CD4-positive, CD25-positive, alpha-beta regulatory T cell (primary cell): ENCODE measurements around the gene CHTF18. TPM values are rescaled to one million over a fixed set of nuclear protein-coding genes. Genes with fewer than 3 reads are reported as not detected.

Experiments
- ATAC-seq, 2 donors: fragments of 150-1000 bp; cut with Tn5 transposase; one replicate each; pipeline ENCODE4 v1.10.0; 2021; ENCODE audit warnings: low read depth in 2 of 2, moderate number of reproducible peaks in 2 of 2, moderate library complexity in 1 of 2
- DNase-seq, 3 donors: peaks; one replicate each; pipeline versions ENCODE4 v3.0.0 to v3.0.0-alpha.2; 2012 to 2022; ENCODE audit warnings: mixed read lengths in 1 of 3
- H3K27ac ChIP-seq: one replicate; pipeline ENCODE4 v1.7.0; 2013; ENCODE audit warnings: mild to moderate bottlenecking, low read length; ENCODE audit not compliant: insufficient read depth, poor library complexity, severe bottlenecking
- H3K27me3 ChIP-seq: one replicate; pipeline ENCODE4 v1.7.0; 2013; ENCODE audit warnings: low read length; ENCODE audit not compliant: control insufficient read depth, insufficient read depth
- H3K36me3 ChIP-seq: one replicate; pipeline ENCODE4 v1.7.0; 2013; ENCODE audit warnings: mild to moderate bottlenecking, low read length, moderate library complexity; ENCODE audit not compliant: control insufficient read depth, insufficient read depth
- H3K4me1 ChIP-seq: 2 replicates; pipeline ENCODE4 v1.7.0; 2013; ENCODE audit warnings: mild to moderate bottlenecking, low read length; ENCODE audit not compliant: insufficient read depth, control insufficient read depth, poor library complexity, severe bottlenecking
- H3K4me3 ChIP-seq: one replicate; pipeline ENCODE4 v1.7.0; 2013; ENCODE audit warnings: low read depth, mild to moderate bottlenecking, low read length, moderate library complexity
- H3K9me3 ChIP-seq, 2 experiments: 1 replicate in 1 of 2; 2 replicates in 1 of 2; pipeline ENCODE4 v1.7.0; 2013; ENCODE audit warnings: low read length in 2 of 2, mild to moderate bottlenecking in 1 of 2, moderate library complexity in 1 of 2; ENCODE audit not compliant: control insufficient read depth in 2 of 2
- H3K27ac Mint-ChIP-seq, 3 donors: one replicate each; pipeline ENCODE4 v1.8.0; 2020 to 2022; ENCODE audit warnings: mild to moderate bottlenecking in 3 of 3, mixed read lengths in 3 of 3, moderate library complexity in 2 of 3
- H3K27me3 Mint-ChIP-seq: one replicate; pipeline ENCODE4 v1.8.0; 2022; ENCODE audit warnings: mild to moderate bottlenecking, mixed read lengths
- H3K36me3 Mint-ChIP-seq: one replicate; pipeline ENCODE4 v1.8.0; 2020; ENCODE audit warnings: mixed read lengths
- H3K4me1 Mint-ChIP-seq, 4 donors: one replicate each; pipeline ENCODE4 v1.8.0; 2020 to 2022; ENCODE audit warnings: mixed read lengths in 4 of 4, mild to moderate bottlenecking in 1 of 4
- H3K4me3 Mint-ChIP-seq, 4 donors: one replicate each; pipeline ENCODE4 v1.8.0; 2020 to 2022; ENCODE audit warnings: mild to moderate bottlenecking in 4 of 4, mixed read lengths in 4 of 4, moderate library complexity in 3 of 4
- H3K9me3 Mint-ChIP-seq, 7 donors: one replicate each; pipeline ENCODE4 v1.8.0; 2020 to 2022; ENCODE audit warnings: mixed read lengths in 7 of 7, mild to moderate bottlenecking in 3 of 7, moderate library complexity in 2 of 7
- polyA plus RNA-seq, 4 donors: library from polyadenylated mRNA; unstranded; fragments of 300-500 nt; fragmentation: Illumina TruSeq; gene quantifications; one replicate each; pipeline ENCODE4 v1.2.3, GENCODE V29; 2021
- total RNA-seq: library from RNA; stranded (reverse); gene quantifications from one replicate; pipeline ENCODE4 v1.2.3, GENCODE V29; 2022

CHTF18 gene
- total and polyA plus RNA-seq, 5 donors from 2014 or later = 1.1 to 28.8 (median 3.1) TPM

- Mint-ChIP-seq H3K27me3 (no peaks in the 10 kb centered on the region), H3K36me3 (no peaks in the 10 kb centered on the region), H3K4me1 (peaks cover 0 to 11% (median 0%) of the 10 kb centered on the region in 4 donors), H3K4me3 (no peak overlapping the region), H3K27ac (no peak overlapping the region), H3K9me3 (peaks cover 0 to 2% (median 0%) of the 10 kb centered on the region in 7 donors)
- Histone ChIP-seq H3K27me3 (no peaks in the 10 kb centered on the region), H3K36me3 (no peaks in the 10 kb centered on the region), H3K27ac (no peak overlapping the region), H3K9me3 (no peaks in the 10 kb centered on the region), H3K4me3 (no peak overlapping the region), H3K4me1 (peaks cover 16% of the 10 kb centered on the region)
- DNase-seq (no peak), ATAC-seq (no peak)
Observed at GRCh38 chr16:743794-744500, 44.5 kb upstream of the CHTF18 start.

DNA sequence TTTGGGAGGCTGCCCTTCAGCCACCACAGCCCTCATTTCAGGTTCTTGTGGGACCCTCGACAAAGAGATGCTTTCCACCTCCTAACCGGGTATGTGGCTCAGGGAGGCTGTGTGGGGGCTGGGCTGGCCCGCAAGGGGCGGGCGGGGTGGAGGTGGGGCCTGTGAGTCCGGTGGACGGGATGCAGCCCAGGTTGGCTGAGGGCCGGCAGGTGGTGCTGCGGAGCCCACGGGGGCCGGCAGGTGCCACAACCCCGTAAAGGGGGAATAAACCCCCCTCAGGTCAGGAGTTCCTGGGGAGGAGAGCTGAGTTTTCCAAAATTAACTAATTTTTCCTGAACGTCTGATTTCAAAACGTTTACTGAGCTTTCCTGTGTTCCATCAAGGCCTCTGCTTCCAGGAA, 42.7 kb upstream of the CHTF18 start:
- Mint-ChIP-seq H3K36me3 (no peaks in the 10 kb centered on the region), H3K4me1 (peaks cover 0 to 3% (median 0%) of the 10 kb centered on the region in 4 donors), H3K9me3 (peaks cover 0 to 2% (median 0%) of the 10 kb centered on the region in 7 donors), H3K27me3 (no peaks in the 10 kb centered on the region), H3K4me3 (no peak overlapping the region), H3K27ac (no peak overlapping the region)
- ATAC-seq (no peak), DNase-seq (no peak)
- Histone ChIP-seq H3K4me3 (no peak overlapping the region), H3K36me3 (no peaks in the 10 kb centered on the region), H3K9me3 (no peaks in the 10 kb centered on the region), H3K27me3 (no peaks in the 10 kb centered on the region), H3K27ac (no peak overlapping the region), H3K4me1 (peaks cover 5% of the 10 kb centered on the region)

GRCh38 chr16:746637-747036, 41.8 kb upstream of the CHTF18 start:
- H3K4me1 Mint-ChIP-seq = no peaks in the 10 kb centered on the region
- H3K9me3 ChIP-seq = no peaks in the 10 kb centered on the region
- H3K4me3 ChIP-seq = no peak overlapping the region
- H3K4me3 Mint-ChIP-seq = no peak overlapping the region
- H3K27me3 Mint-ChIP-seq = no peaks in the 10 kb centered on the region
- H3K9me3 Mint-ChIP-seq = peaks cover 0 to 2% (median 0%) of the 10 kb centered on the region in 7 donors
- no peak overlapping the region for H3K27ac ChIP-seq
- no peaks in the 10 kb centered on the region for H3K27me3 ChIP-seq
- no peak overlapping the region for H3K27ac Mint-ChIP-seq
- DNase-seq (no peak), ATAC-seq (no peak)
- no peaks in the 10 kb centered on the region for H3K4me1 ChIP-seq
- H3K36me3 Mint-ChIP-seq = no peaks in the 10 kb centered on the region
- H3K36me3 ChIP-seq = no peaks in the 10 kb centered on the region

- H3K9me3 Mint-ChIP-seq = peaks cover 0 to 2% (median 0%) of the 10 kb centered on the region in 7 donors
- no peaks in the 10 kb centered on the region for H3K9me3 ChIP-seq
Observed at GRCh38 chr16:747978-748746, 40.3 kb upstream of the CHTF18 start.

DNA sequence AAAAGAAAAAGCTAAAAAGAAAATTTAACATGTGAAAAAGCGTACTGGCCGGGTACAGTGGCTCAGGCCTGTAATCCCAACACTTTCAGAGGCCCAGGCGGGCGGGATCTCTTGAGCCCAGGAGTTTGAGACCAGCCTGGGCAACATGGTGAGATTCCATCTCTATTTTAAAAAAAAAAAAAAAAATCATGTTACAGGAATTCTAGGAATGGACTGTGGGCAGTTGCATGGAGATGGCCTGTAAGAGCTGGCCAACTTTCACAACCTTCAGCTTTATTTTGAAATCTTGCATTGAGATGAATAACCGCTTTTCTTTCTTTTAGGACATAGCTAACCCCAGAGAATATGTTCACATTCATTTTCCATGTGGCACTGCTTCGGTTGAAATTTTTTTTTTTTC, 39.4 kb upstream of the CHTF18 start:
- Mint-ChIP-seq H3K9me3 (peaks cover 0 to 2% (median 0%) of the 10 kb centered on the region in 7 donors), H3K4me3 (no peak overlapping the region), H3K27ac (no peak overlapping the region), H3K4me1 (no peaks in the 10 kb centered on the region), H3K36me3 (no peaks in the 10 kb centered on the region), H3K27me3 (no peaks in the 10 kb centered on the region)
- Histone ChIP-seq H3K9me3 (no peaks in the 10 kb centered on the region), H3K27ac (no peak overlapping the region), H3K4me3 (no peak overlapping the region), H3K36me3 (no peaks in the 10 kb centered on the region), H3K4me1 (no peaks in the 10 kb centered on the region), H3K27me3 (no peaks in the 10 kb centered on the region)
- DNase-seq (no peak), ATAC-seq (no peak)

More at GRCh38 chr16:747978-748746, 40.3 kb upstream of the CHTF18 start:
- DNase-seq = no peak
- Histone ChIP-seq H3K27ac (no peak overlapping the region), H3K27me3 (no peaks in the 10 kb centered on the region), H3K4me3 (no peak overlapping the region), H3K4me1 (no peaks in the 10 kb centered on the region), H3K36me3 (no peaks in the 10 kb centered on the region)
- no peaks in the 10 kb centered on the region for H3K4me1 Mint-ChIP-seq
- no peaks in the 10 kb centered on the region for H3K27me3 Mint-ChIP-seq
- H3K36me3 Mint-ChIP-seq = no peaks in the 10 kb centered on the region
- ATAC-seq = no peak
- no peak overlapping the region for H3K4me3 Mint-ChIP-seq
- no peak overlapping the region for H3K27ac Mint-ChIP-seq

DNA sequence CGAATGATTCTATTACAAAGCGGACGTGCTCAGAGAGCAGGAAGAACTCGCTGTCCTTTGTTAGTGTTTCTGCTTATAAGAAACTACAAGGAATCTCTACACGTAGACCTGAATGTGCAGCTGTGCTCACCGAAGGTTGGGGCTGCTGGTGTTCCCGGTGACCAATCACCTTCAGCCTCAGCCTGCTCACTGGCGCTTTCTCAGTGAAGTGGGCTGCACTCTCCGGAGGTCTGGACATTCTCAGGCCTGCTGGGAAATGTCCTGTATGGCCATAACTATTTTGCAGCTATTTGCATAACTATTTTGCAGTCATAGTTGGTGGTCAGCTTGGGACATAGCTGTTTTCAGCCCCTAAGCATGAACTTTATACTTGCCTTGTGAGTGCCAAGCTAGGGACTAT, 37.9 kb upstream of the CHTF18 start:
- DNase-seq (no peak), ATAC-seq (no peak)
- Mint-ChIP-seq H3K4me1 (peaks cover 0 to 3% (median 0%) of the 10 kb centered on the region in 4 donors), H3K4me3 (no peak overlapping the region), H3K27me3 (no peaks in the 10 kb centered on the region), H3K36me3 (no peaks in the 10 kb centered on the region), H3K9me3 (no peaks in the 10 kb centered on the region), H3K27ac (no peak overlapping the region)
- Histone ChIP-seq H3K9me3 (no peaks in the 10 kb centered on the region), H3K27me3 (no peaks in the 10 kb centered on the region), H3K36me3 (no peaks in the 10 kb centered on the region), H3K27ac (no peak overlapping the region), H3K4me3 (no peak overlapping the region), H3K4me1 (no peaks in the 10 kb centered on the region)

DNA sequence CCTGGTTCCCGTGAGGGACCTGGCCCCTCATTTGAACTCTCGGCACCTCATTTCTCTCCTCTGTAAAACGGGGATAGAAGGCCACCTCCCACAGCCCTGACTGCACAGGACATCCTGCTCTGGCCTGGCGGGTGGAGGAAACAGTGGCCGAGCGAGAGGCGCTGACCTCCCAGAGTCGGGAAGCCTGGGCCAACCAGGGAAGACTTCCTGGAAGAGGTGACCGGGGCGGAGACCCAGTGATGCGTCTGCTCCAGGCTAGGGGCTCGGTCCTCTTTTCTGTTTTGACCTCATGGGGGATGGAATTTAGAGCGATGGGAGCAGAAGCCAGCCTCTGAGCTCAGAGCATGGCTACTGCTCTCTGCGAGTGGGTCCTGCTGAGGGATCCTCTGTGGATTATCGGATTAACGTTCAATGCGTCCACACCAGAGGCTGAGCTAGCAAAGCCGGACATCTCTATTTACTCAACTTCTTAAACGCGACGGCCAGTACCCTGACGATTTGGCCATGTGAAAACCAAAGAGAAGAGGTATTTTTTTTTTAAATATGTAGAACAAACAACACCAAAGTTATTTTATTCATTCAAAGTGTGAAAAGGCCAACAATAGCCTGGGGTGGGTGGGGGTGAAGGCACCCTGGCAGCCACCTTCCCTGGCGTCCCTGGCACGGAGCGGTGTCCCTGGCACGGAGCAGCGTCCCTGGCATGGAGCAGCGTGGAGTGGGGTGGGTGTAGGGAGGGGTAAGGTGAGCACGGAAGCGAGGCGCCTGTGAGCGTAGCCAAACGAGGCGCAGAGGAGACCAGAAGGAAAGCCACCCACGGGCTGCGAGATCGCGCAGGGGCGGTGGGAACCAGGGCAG, 37.0 kb upstream of the CHTF18 start:
- no peaks in the 10 kb centered on the region for H3K27me3 ChIP-seq
- no peaks in the 10 kb centered on the region for H3K4me1 ChIP-seq
- ATAC-seq (no peak), DNase-seq (no peak)
- Mint-ChIP-seq H3K27ac (no peak overlapping the region), H3K9me3 (peaks cover 0 to 1% (median 0%) of the 10 kb centered on the region in 7 donors), H3K4me3 (no peak overlapping the region), H3K4me1 (peaks cover 0 to 5% (median 0%) of the 10 kb centered on the region in 4 donors), H3K27me3 (no peaks in the 10 kb centered on the region), H3K36me3 (no peaks in the 10 kb centered on the region)
- H3K36me3 ChIP-seq = no peaks in the 10 kb centered on the region
- no peaks in the 10 kb centered on the region for H3K9me3 ChIP-seq
- H3K27ac ChIP-seq = no peak overlapping the region
- no peak overlapping the region for H3K4me3 ChIP-seq
